Upper lobe of left lung (tissue), 6 donors: ENCODE data around the gene MAN1A1. TPM values are rescaled to one million over a fixed set of nuclear protein-coding genes. Genes with fewer than 3 reads are reported as not detected.
A peak's percentile ranks its signal among the peaks of the same experiment; 100 is the strongest.

Experiments
- ATAC-seq, 2 donors: fragments of 200-7000 bp; cut with Tn5 transposase; one replicate each; pipeline ENCODE4 v1.9.1; 2022; ENCODE audit warnings: mild to moderate bottlenecking in 2 of 2, moderate library complexity in 2 of 2; ENCODE audit not compliant: low FRiP score in 2 of 2
- DNase-seq, 2 donors: peaks; one replicate each; pipeline ENCODE4 v3.0.0-alpha.2; 2019 to 2020
- H3K27ac ChIP-seq, 4 donors: fragments of 200-600 bp; sonication (generic); one replicate each; pipeline ENCODE4 v1.5.1; 2016 to 2019
- H3K27me3 ChIP-seq, 4 donors: fragments of 200-600 bp; sonication (generic); one replicate each; pipeline ENCODE4 v1.5.1; 2017 to 2019
- H3K36me3 ChIP-seq, 4 donors: fragments of 200-600 bp; sonication (generic); one replicate each; pipeline ENCODE4 v1.5.1; 2016 to 2019
- H3K4me1 ChIP-seq, 4 donors: fragments of 200-600 bp; sonication (generic); one replicate each; pipeline ENCODE4 v1.5.1; 2018 to 2019
- H3K4me3 ChIP-seq, 4 donors: fragments of 200-600 bp; sonication (generic); one replicate each; pipeline ENCODE4 v1.5.1; 2017 to 2019; ENCODE audit warnings: mild to moderate bottlenecking in 2 of 4, moderate library complexity in 1 of 4
- H3K9me3 ChIP-seq, 4 donors: fragments of 200-600 bp; sonication (generic); one replicate each; pipeline ENCODE4 v1.5.1; 2018 to 2019
- CTCF ChIP-seq, 6 experiments: fragments of 450-650 bp in 4 of 6; fragments of 200-600 bp in 2 of 6; sonication (generic) in 2 of 6; IDR thresholded peaks; one replicate each; pipeline ENCODE4 v1.5.1; 2016 to 2019; ENCODE audit warnings: antibody characterized with exemption in 6 of 6
- EP300 ChIP-seq, 4 donors: sonication (generic); formaldehyde crosslinking; IDR thresholded peaks; one replicate each; pipeline ENCODE4 v1.5.1; 2017; ENCODE audit warnings: antibody characterized with exemption in 4 of 4, control low read depth in 2 of 4
- POLR2A ChIP-seq, 4 donors: fragments of 450-650 bp; IDR thresholded peaks; one replicate each; pipeline ENCODE4 v1.5.1; 2016 to 2017; ENCODE audit warnings: antibody characterized with exemption in 4 of 4, mild to moderate bottlenecking in 2 of 4
- POLR2AphosphoS5 ChIP-seq, 2 donors: sonication (generic); formaldehyde crosslinking; IDR thresholded peaks; one replicate each; pipeline ENCODE4 v1.5.1; 2017; ENCODE audit warnings: antibody characterized with exemption in 2 of 2
- whole genome bisulfite sequencing, 2 donors: methylation state at CpG; one replicate each; pipeline ENCODE4 v1.1.5; 2017 to 2018; 5-methylcytosine and 5-hydroxymethylcytosine counted together
- total RNA-seq, 6 donors: library from RNA; depleted of rRNA in 4 of 6; stranded (reverse); fragments of >200 nt in 4 of 6; gene quantifications; one replicate each; pipeline versions ENCODE4 v1.1.0 to v1.2.1, GENCODE V29; 2016 to 2021
- donor health status: DM: no; HTN: no; CAD: no; lungs with moderate emphysema.
- donor health status: DM: no; HTN: yes; CAD: no; lungs with severe emphysema.

Gene MAN1A1
- 10 to 100 TPM; 61.8 to 98.6 (median 79.1) TPM for total RNA-seq

GRCh38 chr6:119349361-119350201 is at the start of gene MAN1A1:
TSS of gene MAN1A1 (minus strand) at chr6:119349761. CDS start at chr6:119349065, 696 bp downstream.
- ATAC-seq: peak; percentile 94 to 96
- 1% methylated on average over 23 to 57 of the region's 103 CpGs for WGBS, 2 donors
- H3K27ac ChIP-seq: peak within 1 kb of the TSS; percentile 96 to 99 (median 96)
- H3K9me3 ChIP-seq: no peaks in the 10 kb centered on the region
- H3K4me1 ChIP-seq: peaks cover 7 to 29% (median 9%) of the 10 kb centered on the region in 4 donors
- peak; percentile 92 to 99 for DNase-seq
- peak within 1 kb of the TSS; percentile 83 to 93 (median 85) for H3K4me3 ChIP-seq
- H3K36me3 ChIP-seq: no peaks in the 10 kb centered on the region
- H3K27me3 ChIP-seq: no peaks in the 10 kb centered on the region
- TF ChIP-seq POLR2AphosphoS5 (IDR thresholded peaks at IDR 0.05): peak; percentile 86 to 96
- peak in 2 of 6 experiments; percentile 9 to 34 for TF ChIP-seq CTCF (IDR thresholded peaks at IDR 0.05)
- peak; percentile 18 to 99 (median 90) for TF ChIP-seq POLR2A (IDR thresholded peaks at IDR 0.05)
- peak in 1 of 4 donors; percentile 36 for TF ChIP-seq EP300 (IDR thresholded peaks at IDR 0.05)

GRCh38 chr6:119395192-119395591 is 45.6 kb upstream of the MAN1A1 start:
- WGBS, 2 donors: 74 to 80% methylated on average over 2 of the region's 2 CpGs
- no peak overlapping the region for H3K4me3 ChIP-seq
- peaks cover 0 to 20% (median 11%) of the 10 kb centered on the region in 4 donors for H3K9me3 ChIP-seq
- H3K36me3 ChIP-seq: no peaks in the 10 kb centered on the region
- DNase-seq (no peak), ATAC-seq (no peak)
- TF ChIP-seq POLR2A (IDR thresholded peaks at IDR 0.05): no peak
- no peak for TF ChIP-seq CTCF (IDR thresholded peaks at IDR 0.05)
- TF ChIP-seq EP300 (IDR thresholded peaks at IDR 0.05): no peak
- TF ChIP-seq POLR2AphosphoS5 (IDR thresholded peaks at IDR 0.05): no peak
- H3K4me1 ChIP-seq: no peaks in the 10 kb centered on the region
- H3K27me3 ChIP-seq: no peaks in the 10 kb centered on the region
- no peak overlapping the region for H3K27ac ChIP-seq

GRCh38 chr6:119390247-119390793 is 40.8 kb upstream of the MAN1A1 start:
- no peak overlapping the region for H3K27ac ChIP-seq
- peaks cover 0 to 4% (median 0%) of the 10 kb centered on the region in 4 donors for H3K9me3 ChIP-seq
- TF ChIP-seq CTCF (IDR thresholded peaks at IDR 0.05) (no peak), POLR2A (IDR thresholded peaks at IDR 0.05) (no peak), EP300 (IDR thresholded peaks at IDR 0.05) (no peak), POLR2AphosphoS5 (IDR thresholded peaks at IDR 0.05) (no peak)
- no peaks in the 10 kb centered on the region for H3K4me1 ChIP-seq
- H3K36me3 ChIP-seq: no peaks in the 10 kb centered on the region
- no peak overlapping the region for H3K4me3 ChIP-seq
- ATAC-seq (no peak), DNase-seq (no peak)
- H3K27me3 ChIP-seq: no peaks in the 10 kb centered on the region

- H3K27me3 ChIP-seq: no peaks in the 10 kb centered on the region
- no peak for DNase-seq
- TF ChIP-seq POLR2AphosphoS5 (IDR thresholded peaks at IDR 0.05) (no peak), POLR2A (IDR thresholded peaks at IDR 0.05) (no peak), CTCF (IDR thresholded peaks at IDR 0.05) (no peak), EP300 (IDR thresholded peaks at IDR 0.05) (no peak)
- no peaks in the 10 kb centered on the region for H3K36me3 ChIP-seq
- ATAC-seq: no peak
- peaks cover 0 to 4% (median 0%) of the 10 kb centered on the region in 4 donors for H3K9me3 ChIP-seq
- H3K27ac ChIP-seq: no peak overlapping the region
- WGBS, 2 donors: 95 to 96% methylated on average over 1 of the region's 1 CpG
- no peaks in the 10 kb centered on the region for H3K4me1 ChIP-seq
- no peak overlapping the region for H3K4me3 ChIP-seq
These were observed 36.4 kb upstream of the MAN1A1 start for GRCh38 chr6:119385994-119386393.
